Measurements from ENCODE around the gene KRTAP4-7.

- TF ChIP-seq CTCF (IDR thresholded peaks at IDR 0.05), result no peak
- no peak for TF ChIP-seq EZH2phosphoT487 (IDR thresholded peaks at IDR 0.05)
Measured at GRCh38 chr17:41052566-41052965, 31.4 kb upstream of the KRTAP4-7 start.
